ENCODE data around the gene CNP. TPM values are rescaled to one million over a fixed set of nuclear protein-coding genes. Genes with fewer than 3 reads are reported as not detected.

The CNP gene
- total and polyA plus RNA-seq, 10 of the 15 experiments (the other 5 are each of a cell fraction or from before 2014, with no cell fraction given): 1.8 to 60.7 (median 31.4) TPM

GRCh38 chr17:41965694-41966462, 717 bp upstream of the CNP start (continued):
- TF ChIP-seq SKIL (IDR thresholded peaks at IDR 0.05; ENCODE audit: low read depth, poor library complexity, severe bottlenecking): no peak
- no peak for TF ChIP-seq NFYB (IDR thresholded peaks at IDR 0.05; ENCODE audit: insufficient read depth, low read depth, low read length)
- TF ChIP-seq NR2F1 (conservative IDR thresholded peaks at IDR 0.05): no peak
- no peak for TF ChIP-seq KAT2A (conservative IDR thresholded peaks at IDR 0.05; ENCODE audit: control insufficient read depth, low read depth, low read length)
- no peak for TF ChIP-seq NR2C1 (IDR thresholded peaks at IDR 0.05)
- TF ChIP-seq SIN3A (IDR thresholded peaks at IDR 0.05; ENCODE audit: low read depth, low read length): no peak
- no peak for TF ChIP-seq ELK1 (IDR thresholded peaks at IDR 0.05; ENCODE audit: low read depth, low read length)
- TF ChIP-seq SMC3 (IDR thresholded peaks at IDR 0.05; ENCODE audit: borderline replicate concordance, low read length): no peak
- 0 out of 2 replicates have a peak, but pooled peaks have one; percentile 50 for TF ChIP-seq MLLT1 (IDR thresholded peaks at IDR 0.05)
- no peak for TF ChIP-seq CEBPZ (IDR thresholded peaks at IDR 0.05; ENCODE audit: low read depth, low read length)
- no peak for TF ChIP-seq BACH1 (IDR thresholded peaks at IDR 0.05; ENCODE audit: borderline replicate concordance)
- TF ChIP-seq CREM (IDR thresholded peaks at IDR 0.05; ENCODE audit: low read depth): no peak
- TF ChIP-seq IRF5 (IDR thresholded peaks at IDR 0.05; ENCODE audit: borderline replicate concordance): no peak
